DMS53 (cell line): ENCODE measurements around the gene SOAT1.
"Not testable (repeated sequence)": the region's sequence is repeated elsewhere in the genome, so short reads cannot be mapped to it uniquely, and the experiment has no call there.

Experiments
- DNase-seq: peaks from one replicate; lab custom pipeline; 2025; lab: John Stamatoyannopoulos, UW

SOAT1 gene

GRCh38 chr1:179293340-179294327, at the start of gene SOAT1:
Gene SOAT1 (plus strand): TSS chr1:179293797. CDS start chr1:179302685, 8,888 bp downstream.
- DNase-seq: peak; percentile 96

DNA sequence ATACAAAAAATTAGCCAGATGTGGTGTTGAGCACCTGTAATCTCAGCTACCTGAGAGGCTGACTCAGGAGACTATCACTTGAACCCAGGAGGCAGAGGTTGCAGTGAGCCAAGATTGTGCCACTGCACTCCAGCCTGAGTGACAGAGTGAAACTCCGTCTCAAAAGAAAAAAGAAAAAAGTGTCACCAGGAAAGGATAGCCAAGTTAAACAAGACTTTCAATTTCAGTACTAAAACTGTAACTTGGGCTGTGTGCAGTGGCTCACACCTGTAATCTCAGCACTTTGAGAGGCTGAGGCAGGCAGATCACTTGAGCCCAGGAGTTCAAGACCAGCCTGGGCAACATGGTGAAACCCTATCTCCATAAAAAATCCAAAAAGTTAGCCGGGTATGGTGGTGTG, 48.2 kb upstream of the SOAT1 start:
- not testable (repeated sequence) for DNase-seq

GRCh38 chr1:179247923-179248322, 45.7 kb upstream of the SOAT1 start:
- no peak for DNase-seq

GRCh38 chr1:179251675-179252074, 41.9 kb upstream of the SOAT1 start:
- peak; percentile 79 for DNase-seq

DNA sequence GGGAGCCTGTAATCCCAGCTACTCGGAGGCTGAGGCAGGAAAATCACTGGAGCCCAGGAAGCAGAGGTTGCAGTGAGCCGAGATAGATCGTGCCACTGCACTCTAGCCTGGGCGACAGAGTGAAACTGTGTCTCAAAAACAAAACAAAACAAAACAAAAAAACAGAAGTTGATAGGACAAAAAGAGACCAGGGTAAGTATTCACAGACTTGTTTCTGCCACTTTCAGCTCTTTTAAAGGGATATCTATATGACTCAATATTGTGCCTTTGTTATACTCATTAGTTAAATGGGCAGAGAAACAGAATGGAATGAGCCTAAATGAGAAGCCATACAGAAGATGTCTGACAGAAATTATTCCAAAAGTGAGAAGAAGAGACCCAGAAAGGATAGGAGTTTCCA, 41.0 kb upstream of the SOAT1 start:
- DNase-seq: no peak

DNA sequence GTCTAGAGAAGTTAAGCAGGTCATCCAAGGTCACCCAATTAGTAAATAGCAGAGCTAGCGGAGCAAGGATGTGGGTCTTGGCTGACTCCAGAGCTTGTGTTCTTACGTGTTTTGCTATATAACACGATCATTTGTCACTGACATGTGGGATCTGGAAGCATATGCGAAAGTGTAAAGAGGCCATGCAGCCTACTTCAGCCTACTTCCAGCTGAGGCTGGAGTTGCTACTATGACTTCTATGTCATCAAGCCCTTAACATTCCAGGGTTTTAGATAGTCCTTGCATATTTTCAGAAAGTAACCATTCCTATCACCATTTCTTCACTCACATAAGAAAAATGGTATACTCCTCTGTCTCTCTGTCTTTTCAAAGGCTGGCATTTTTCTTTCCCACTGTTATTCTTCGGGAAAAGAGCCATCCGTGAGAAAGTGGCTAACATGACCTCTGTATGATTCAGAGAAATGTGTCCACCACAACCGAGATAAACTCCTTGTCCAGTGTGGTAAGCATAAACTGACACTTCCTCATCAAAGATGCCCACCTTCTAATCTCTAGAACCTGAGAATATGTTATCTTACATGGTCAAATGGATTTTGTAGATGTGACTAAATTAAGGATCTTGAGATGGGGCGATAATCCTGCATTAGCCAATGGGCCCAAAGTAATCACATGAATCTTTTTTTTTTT, 40.2 kb upstream of the SOAT1 start:
- no peak for DNase-seq

- no peak for DNase-seq
Measured at GRCh38 chr1:179262183-179262582, 31.4 kb upstream of the SOAT1 start.

GRCh38 chr1:179263121-179263520, 30.5 kb upstream of the SOAT1 start:
- no peak for DNase-seq

- DNase-seq: no peak
Measured at GRCh38 chr1:179264507-179264906, 29.1 kb upstream of the SOAT1 start.

- DNase-seq: no peak
Measured at GRCh38 chr1:179269071-179269470, 24.5 kb upstream of the SOAT1 start.

DNA sequence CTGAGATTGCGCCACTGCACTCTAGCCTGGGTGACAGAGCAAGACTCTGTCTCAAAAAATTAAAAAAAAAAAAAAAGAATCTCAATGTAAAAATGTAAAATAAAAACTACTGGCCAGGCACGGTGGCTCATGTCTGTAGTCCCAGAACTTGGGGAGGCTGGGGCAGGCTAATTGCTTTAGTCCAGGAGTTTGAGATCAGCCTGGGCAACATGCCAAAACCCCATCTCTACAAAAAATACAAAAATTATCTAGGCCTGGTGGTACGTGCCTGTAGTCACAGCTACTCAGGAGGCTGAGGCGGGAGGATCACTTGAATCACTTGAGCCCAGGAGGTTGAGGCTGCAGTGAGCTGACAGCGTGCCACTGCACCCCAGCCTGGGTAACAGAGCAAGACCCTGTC, 19.2 kb upstream of the SOAT1 start:
- DNase-seq: not testable (repeated sequence)

GRCh38 chr1:179278920-179279319, 14.7 kb upstream of the SOAT1 start:
- no peak for DNase-seq

DNA sequence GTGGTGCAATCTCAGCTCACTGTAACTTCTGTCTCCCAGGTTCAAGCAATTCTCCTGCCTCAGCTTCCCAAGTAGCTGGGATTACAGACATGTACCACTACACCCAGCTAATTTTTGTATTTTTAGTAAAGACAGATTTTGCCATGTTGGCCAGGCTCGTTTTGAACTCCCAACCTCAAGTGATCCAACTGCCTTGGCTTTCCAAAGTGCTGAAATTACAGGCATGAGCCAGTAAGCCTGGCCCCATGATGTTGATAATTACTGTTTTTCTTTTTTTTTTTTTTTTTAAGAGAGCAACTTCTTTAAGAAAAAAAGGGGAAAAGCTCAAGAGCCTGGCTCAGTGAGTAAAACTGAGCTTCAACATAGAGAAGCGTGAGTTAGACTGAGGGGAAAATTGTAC, 9.6 kb upstream of the SOAT1 start:
- no peak for DNase-seq

- peak; percentile 55 for DNase-seq
Measured at GRCh38 chr1:179287946-179288345, 5.7 kb upstream of the SOAT1 start.

DNA sequence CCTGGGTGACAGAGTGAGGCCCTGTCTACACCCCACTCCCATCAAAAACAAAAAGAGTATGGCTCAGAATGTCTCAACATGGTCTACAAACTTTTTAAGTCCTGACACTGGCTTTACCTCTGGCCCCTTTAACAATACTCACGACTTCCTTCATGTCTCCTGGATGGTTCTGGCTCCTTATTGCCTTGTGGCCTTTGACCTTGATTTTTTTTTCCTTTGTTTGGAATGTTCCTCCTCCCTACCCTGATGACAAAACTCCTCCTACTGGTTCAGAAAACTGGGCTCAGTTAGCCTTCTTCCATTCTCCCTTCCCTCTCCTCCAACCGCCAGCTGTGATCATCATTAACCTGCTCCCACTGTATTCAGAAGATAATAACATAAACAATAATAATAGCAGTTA, 4.6 kb upstream of the SOAT1 start:
- DNase-seq: no peak

DNA sequence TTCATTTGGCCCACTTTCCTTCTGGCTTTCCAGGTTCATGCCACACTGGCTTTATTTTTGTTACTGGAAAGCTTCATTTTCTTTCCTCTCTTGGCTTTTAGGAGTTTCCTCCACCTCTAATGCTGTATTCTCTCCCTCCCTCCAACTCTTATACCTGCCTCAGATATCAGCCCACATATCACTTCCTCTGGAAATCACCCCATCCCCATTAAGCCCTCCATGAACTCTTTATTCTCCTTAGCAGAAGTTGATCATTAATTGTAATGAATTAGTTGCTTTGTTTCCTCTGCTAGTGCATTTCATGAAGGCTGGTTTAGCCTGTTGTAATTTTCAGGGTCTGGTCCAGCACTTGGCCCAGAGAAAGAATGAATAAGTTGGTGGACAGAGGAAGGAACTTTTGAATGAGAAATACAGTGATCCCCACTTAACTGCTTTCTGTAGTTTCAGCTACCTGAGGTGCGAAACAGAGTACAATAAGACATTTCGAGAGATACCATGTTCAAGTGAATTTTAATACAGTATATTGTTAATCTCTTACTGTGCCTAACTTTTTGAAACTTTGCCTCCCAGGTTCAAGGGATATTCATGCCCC, 1.7 kb downstream of the SOAT1 start:
- DNase-seq: no peak

DNA sequence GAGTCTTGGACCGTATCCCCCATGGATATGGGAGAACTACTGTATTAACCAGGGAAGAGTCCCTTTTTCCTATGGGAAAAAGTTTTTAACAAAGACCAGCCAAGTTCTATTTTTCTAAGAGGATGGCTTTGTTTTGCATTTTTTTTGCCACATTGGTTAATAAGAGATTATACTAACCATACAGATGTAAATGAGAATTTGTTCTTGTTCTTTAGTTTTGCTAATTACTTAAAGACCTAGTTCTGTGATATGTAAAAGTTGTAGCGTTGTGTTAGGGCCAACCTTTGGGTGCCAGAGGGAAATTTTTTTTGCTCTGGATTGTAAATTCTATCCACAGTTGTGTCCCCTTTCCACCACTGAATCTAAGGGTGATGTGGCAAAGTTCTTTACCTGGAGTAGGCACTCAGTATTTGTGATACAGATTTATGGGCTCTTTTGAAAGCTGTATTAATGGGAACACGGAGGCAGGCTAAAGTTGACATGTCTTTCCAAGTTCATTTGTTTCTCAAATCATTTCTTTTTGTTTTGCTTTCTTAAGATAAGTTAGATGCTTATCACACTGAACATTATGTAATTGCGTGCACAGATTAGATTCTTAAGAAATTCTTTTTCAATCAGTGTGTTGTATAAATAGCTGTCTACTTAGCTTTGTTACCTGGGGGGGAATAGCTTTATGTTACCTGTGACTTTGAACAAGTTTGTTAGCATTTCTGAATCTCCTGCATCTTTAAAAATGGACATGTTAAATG, 2.9 kb downstream of the SOAT1 start:
- no peak for DNase-seq

DNA sequence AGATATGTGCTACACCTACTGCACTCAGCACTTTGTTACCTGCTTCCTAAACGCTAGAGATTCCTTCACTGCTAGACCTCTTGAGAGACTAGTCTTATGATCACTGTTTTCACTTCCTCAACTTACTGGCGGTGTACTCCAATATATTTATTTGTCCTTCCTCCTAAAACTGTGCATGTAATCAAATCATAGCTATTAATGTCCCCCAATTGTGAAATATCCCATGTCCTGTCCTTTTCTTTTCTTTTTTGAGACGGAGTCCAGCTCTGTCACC, 3.4 kb downstream of the SOAT1 start:
- DNase-seq: no peak

DNA sequence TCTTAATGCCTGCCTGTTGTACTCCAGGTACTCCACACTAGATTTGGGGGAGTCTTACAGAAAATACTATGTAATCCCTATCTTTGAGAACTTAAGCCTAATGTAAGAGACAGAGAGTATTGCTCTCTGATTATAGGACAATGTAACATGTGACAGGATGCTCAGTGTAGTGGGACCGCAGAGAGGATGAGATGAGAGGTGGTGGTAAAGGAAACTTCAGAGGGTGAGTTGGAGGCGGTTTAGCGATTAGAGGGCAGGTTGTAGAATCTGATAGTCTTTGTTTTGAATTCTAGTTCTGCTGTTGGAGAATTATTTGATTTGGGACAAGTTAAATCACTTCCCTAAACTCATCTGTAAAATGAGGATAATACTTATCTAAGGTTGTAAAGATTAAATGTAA, 5.4 kb downstream of the SOAT1 start:
- DNase-seq: no peak

- no peak for DNase-seq
Measured at GRCh38 chr1:179300112-179300511, 6.5 kb downstream of the SOAT1 start.

GRCh38 chr1:179302070-179302469, 8.5 kb downstream of the SOAT1 start:
- DNase-seq: no peak

DNA sequence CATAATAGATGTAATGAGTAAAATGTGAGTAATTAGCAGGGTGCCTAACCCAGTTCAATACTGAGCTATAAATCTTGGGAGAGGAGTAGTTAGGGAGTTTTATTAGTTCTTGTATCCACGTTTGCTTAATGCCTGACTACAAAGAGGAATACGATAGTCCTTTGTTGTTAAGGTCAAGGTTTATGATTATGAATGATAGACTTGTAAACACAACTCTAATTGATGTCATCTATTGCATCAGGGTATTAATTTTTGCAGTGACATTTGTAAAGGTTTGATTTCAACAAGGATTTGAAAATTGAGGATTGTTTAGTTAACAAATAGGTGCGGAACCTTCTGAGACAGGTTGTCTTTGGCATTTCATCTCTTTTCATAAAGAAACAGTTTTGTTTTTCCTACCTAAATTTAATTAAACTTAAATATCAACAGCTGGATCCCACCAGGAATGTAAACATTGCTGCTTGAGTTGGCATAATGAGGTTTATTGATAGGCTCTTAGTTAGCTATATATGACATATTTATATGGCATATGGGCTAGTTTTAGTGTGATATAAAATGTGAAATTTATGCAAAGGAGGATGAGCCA, 9.7 kb downstream of the SOAT1 start:
- peak; percentile 44 for DNase-seq
